IPS-15b (cell line): ENCODE results near the gene PRM2.
"Not testable (repeated sequence)": the region's sequence is repeated elsewhere in the genome, so short reads cannot be mapped to it uniquely, and the experiment has no call there.

Source experiments
- H3K27me3 ChIP-seq: one replicate; pipeline ENCODE4 v1.6.1; 2013; ENCODE audit warnings: low read length; ENCODE audit not compliant: control insufficient read depth, insufficient read depth
- H3K36me3 ChIP-seq: one replicate; pipeline ENCODE4 v1.6.1; 2013; ENCODE audit warnings: low read length; ENCODE audit not compliant: control insufficient read depth, insufficient read depth
- H3K4me1 ChIP-seq: one replicate; pipeline ENCODE4 v1.6.1; 2013; ENCODE audit warnings: mild to moderate bottlenecking, low read length; ENCODE audit not compliant: control insufficient read depth, insufficient read depth
- H3K4me3 ChIP-seq: one replicate; pipeline ENCODE4 v1.5.1; 2013; ENCODE audit warnings: low read depth, low read length
- H3K9ac ChIP-seq: one replicate; pipeline ENCODE4 v1.6.1; 2013; ENCODE audit warnings: low read depth, mild to moderate bottlenecking, low read length
- H3K9me3 ChIP-seq: one replicate; pipeline ENCODE4 v1.6.1; 2013; ENCODE audit warnings: mild to moderate bottlenecking, low read length; ENCODE audit not compliant: control insufficient read depth, insufficient read depth

The PRM2 gene

DNA sequence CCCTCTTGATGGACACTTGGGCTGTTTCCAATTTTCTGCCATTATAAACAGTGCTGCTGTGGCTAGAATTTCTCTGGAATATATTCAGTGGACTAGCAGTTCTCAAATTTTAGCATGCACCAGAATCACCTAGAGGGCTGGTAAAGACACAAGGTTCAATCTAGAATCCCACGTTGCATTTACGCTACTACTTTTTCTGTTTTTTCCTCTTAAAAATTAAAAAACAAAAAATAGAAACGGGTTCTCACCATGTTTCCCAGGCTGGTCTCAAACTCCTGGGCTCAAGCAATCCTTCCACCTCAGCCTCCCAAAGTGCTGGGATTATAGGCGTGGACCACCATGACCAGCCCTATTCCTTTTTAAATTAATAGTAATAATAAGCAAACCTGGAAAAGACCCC lies 19.4 kb upstream of the PRM2 start:
- Histone ChIP-seq H3K36me3 (no peaks in the 10 kb centered on the region), H3K9me3 (no peaks in the 10 kb centered on the region), H3K9ac (no peak overlapping the region), H3K4me3 (no peak overlapping the region), H3K4me1 (peaks cover 6% of the 10 kb centered on the region), H3K27me3 (no peaks in the 10 kb centered on the region)

DNA sequence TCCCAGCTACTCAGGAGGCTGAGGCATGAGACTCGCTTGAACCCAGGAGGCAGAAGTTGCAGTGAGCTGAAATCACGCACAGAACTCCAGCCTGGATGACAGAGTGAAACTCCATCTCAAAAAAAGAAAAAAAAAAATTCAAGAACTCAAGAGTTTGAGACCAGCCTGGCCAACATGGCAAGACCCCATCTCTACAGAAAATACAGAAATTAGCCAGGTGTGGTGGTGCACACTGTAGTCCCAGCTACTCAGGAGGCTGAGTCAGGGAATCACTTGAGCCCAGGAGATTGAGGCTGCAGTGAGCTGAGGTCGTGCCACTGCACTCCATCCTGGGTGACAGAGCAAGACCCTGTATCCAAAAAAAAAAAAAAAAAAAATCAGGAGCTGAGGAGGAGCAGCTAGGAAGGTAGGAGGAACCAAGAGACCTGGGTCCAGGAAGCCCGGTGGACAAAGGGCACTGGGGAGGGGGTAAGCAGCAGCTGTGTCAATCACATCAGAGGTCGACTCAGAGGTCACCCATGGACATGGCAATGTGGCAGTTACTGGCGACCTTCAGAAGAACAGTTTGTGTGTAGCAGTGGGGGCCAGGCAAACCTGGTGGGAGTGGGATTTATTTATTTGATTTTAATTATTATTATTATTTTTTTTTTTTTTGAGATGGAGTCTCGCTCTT lies 15.9 kb upstream of the PRM2 start:
- Histone ChIP-seq H3K9ac (no peak overlapping the region), H3K4me1 (no peaks in the 10 kb centered on the region), H3K27me3 (no peaks in the 10 kb centered on the region), H3K9me3 (no peaks in the 10 kb centered on the region), H3K4me3 (no peak overlapping the region), H3K36me3 (no peaks in the 10 kb centered on the region)

DNA sequence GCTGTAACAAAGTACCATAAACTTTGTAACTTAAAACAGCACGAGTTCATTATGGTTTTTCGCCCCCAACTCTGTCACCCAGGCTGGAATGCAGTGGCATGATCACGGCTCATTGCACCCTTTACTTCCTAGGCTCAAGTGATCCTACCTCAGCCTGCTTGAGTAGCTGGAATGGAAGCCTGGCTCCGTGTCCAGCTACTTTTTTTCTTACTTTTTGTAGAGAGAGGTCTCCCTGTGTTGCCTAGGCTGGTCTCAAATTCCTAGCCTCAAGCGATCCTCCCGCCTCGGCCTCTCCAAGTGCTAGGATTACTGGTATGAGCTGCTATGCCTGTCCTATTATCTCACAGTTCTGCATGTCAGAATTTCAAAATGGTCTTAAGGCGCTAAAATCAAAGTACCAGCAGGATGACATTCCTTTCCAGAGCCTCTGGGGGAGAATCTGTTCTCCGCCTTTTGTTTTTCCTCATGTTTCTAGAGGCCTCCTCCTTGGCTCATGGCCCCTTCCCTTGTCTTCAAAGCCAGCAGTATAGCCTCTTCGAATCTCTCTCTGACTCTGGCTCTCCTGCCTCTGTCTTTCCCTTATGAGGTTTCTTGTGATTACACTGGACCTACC lies 14.9 kb upstream of the PRM2 start:
- Histone ChIP-seq H3K27me3 (no peaks in the 10 kb centered on the region), H3K9ac (no peak overlapping the region), H3K9me3 (no peaks in the 10 kb centered on the region), H3K36me3 (no peaks in the 10 kb centered on the region), H3K4me1 (no peaks in the 10 kb centered on the region), H3K4me3 (no peak overlapping the region)

DNA sequence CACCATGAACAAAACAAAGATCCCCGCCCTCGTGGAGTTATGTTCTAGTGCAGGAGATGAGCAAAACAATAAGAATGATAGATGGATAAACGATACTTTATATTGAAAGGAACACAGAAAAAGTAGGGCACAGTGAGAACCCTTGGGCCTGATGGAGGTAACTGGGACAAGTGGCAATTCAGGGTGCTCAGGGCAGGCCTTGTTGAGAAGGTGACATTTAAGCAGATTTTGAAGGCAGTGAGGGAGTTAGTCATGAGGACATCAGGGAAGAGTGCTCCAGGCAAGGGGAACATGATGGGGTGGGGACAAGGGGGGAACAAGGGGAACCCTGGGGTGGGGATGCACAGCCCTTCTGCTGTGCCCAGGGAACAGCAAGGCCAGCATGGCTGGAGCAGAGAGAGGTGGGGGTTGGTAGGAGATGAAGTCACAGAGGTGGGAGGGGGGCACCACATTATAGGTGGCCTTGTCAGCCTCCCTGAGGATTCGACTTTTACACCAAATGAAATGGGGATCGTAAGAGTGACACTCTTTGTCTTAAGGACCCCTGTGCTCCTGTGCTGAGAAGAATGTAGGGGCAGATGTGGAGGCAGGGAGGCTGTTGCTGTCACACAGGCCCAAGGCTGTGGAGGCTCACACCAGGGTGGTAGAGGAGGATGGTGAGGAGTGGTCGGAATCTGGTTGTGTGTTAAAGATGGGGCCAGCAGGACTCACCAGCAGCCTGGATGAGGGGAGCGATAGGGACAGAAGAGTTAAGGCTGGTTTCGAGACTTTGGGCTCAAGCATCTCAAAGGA lies 14.0 kb upstream of the PRM2 start:
- Histone ChIP-seq H3K36me3 (no peaks in the 10 kb centered on the region), H3K4me3 (no peak overlapping the region), H3K4me1 (no peaks in the 10 kb centered on the region), H3K27me3 (no peaks in the 10 kb centered on the region), H3K9me3 (no peaks in the 10 kb centered on the region), H3K9ac (no peak overlapping the region)

DNA sequence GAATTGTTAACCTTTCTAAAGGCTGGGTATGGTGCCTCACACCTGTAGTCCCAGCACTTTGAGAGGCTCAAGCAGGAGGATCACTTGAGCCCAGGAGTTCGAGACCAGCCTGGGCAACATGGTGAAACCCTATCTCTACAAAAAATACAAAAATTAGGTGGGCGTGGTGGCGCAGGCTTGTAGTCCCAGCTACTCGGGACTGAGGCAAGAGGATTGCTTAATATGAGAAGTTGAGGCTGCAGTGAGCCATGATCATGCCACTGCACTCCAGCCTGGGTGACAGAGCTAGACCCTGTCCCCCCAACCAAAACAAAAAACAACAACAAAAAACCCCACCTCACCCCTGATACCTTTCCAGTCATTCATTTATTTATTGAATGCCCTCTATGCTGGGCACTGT lies 13.4 kb upstream of the PRM2 start:
- not testable (repeated sequence) for H3K36me3 ChIP-seq, H3K9ac ChIP-seq, H3K4me3 ChIP-seq, H3K4me1 ChIP-seq, H3K9me3 ChIP-seq, H3K27me3 ChIP-seq

DNA sequence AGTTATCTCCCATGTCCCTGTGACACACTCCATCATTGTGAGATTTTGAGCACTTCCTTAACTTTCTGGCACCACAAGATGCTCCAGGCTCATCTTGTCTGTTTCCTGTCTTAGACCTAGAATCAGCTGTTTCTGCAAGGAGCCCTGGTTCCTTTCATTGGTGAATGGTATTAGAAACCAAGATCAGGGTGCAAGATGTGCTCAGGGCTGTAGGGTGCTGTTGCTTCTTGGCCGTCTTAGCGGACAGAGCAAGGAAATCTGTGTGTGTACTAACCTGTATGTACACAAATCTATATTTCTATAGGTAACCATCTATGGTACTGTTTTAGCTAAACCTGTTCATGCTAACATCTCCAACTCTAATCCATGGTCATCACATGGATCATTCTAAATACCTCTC lies 12.9 kb upstream of the PRM2 start:
- Histone ChIP-seq H3K36me3 (no peaks in the 10 kb centered on the region), H3K27me3 (no peaks in the 10 kb centered on the region), H3K4me3 (no peak overlapping the region), H3K4me1 (no peaks in the 10 kb centered on the region), H3K9me3 (no peaks in the 10 kb centered on the region), H3K9ac (no peak overlapping the region)

DNA sequence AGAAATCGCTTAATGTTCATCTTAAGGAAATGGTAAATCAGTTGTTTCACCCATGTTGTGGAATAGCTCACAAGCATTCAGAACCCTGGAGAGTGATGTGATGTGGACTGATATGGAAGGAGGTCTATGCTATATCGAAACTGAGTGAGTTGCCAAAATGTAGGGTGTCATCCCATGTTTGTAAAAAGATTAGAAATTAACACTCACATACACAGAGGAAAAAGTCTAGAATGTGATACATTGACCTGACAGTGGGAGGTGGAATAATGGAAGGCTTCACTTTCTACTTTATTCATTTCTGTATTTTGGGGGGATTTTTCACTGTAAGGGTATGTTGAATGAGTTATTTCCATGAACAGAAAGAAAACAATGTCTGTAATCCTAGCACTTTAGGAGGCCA lies 9.6 kb upstream of the PRM2 start:
- H3K4me3 ChIP-seq = no peak overlapping the region
- H3K27me3 ChIP-seq = no peaks in the 10 kb centered on the region
- no peak overlapping the region for H3K9ac ChIP-seq
- H3K9me3 ChIP-seq = no peaks in the 10 kb centered on the region
- H3K4me1 ChIP-seq = no peaks in the 10 kb centered on the region
- H3K36me3 ChIP-seq = no peaks in the 10 kb centered on the region

DNA sequence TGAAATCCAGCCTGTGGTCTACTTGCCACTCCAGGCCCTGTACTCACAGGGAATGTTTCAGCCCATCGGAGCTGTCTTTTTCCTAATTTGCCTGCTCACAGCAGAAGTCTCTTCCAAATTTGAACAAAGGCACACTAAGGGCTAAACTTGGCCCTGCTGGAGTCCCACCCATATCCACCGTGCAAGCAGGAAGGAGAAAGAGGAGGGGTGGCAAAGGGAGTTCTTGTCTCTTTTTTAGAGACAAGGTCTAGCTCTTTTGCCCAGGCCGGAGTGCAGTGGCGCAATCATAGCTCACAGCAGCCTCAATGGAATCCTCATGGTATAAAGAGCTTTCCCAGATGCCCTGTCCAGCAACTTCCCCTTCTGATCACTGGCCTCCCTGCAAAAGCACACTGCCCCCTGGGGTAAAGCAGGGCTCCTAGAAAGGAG lies 7.6 kb upstream of the PRM2 start:
- no peaks in the 10 kb centered on the region for H3K27me3 ChIP-seq
- H3K36me3 ChIP-seq = no peaks in the 10 kb centered on the region
- H3K4me3 ChIP-seq = no peak overlapping the region
- H3K4me1 ChIP-seq = no peaks in the 10 kb centered on the region
- no peak overlapping the region for H3K9ac ChIP-seq
- H3K9me3 ChIP-seq = no peaks in the 10 kb centered on the region

DNA sequence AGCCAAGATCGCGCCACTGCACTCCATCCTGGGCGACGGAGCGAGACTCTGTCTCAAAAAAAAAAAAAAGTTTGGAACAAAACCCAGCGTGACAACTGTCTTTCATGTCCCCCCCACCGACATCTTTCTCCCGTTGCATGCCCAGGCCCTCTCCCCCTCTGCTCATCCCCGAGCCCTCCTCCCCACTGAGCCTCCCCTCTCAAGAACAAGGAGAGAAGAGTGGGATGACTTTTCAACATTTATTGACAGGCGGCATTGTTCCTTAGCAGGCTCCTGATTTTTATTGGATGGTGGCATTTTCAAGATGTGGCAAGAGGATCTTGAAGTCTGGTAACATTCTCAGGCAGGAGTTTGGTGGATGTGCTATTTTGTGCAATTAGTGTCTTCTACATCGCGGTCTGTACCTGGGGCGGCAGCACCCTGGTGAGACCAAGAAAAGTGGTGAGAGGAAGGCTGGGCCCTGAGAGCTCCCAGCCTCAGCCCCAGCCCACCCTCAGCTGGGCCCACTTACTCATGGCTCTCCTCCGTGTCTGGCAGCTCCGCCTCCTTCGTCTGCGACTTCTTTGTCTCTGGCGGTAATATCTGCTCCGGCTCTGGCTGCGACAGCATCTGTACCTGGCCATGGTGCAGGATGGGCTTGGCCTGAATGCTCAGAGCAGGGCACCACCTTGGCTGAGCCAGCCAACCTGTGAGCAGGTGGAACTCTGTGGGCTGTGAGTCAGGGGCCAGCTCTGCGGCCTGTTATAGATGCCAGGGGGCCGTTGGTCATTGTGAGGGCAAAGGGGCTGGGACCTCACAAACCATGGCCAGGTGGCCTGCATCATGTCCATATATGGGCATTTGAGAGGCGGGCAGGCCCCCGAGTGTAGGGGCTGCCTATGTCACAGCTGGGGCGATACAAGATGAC lies 4.6 kb upstream of the PRM2 start, which contains the start of gene PRM1:
TSS of gene PRM1 (minus strand) at position 715 of the 907 bp plus-strand sequence. CDS start at position 623, 92 bp downstream.
- no peaks in the 10 kb centered on the region for H3K9me3 ChIP-seq
- no peaks in the 10 kb centered on the region for H3K27me3 ChIP-seq
- H3K4me3 ChIP-seq = no peak within 1 kb of the TSS
- no peaks in the 10 kb centered on the region for H3K4me1 ChIP-seq
- no peak within 1 kb of the TSS for H3K9ac ChIP-seq
- no peaks in the 10 kb centered on the region for H3K36me3 ChIP-seq

DNA sequence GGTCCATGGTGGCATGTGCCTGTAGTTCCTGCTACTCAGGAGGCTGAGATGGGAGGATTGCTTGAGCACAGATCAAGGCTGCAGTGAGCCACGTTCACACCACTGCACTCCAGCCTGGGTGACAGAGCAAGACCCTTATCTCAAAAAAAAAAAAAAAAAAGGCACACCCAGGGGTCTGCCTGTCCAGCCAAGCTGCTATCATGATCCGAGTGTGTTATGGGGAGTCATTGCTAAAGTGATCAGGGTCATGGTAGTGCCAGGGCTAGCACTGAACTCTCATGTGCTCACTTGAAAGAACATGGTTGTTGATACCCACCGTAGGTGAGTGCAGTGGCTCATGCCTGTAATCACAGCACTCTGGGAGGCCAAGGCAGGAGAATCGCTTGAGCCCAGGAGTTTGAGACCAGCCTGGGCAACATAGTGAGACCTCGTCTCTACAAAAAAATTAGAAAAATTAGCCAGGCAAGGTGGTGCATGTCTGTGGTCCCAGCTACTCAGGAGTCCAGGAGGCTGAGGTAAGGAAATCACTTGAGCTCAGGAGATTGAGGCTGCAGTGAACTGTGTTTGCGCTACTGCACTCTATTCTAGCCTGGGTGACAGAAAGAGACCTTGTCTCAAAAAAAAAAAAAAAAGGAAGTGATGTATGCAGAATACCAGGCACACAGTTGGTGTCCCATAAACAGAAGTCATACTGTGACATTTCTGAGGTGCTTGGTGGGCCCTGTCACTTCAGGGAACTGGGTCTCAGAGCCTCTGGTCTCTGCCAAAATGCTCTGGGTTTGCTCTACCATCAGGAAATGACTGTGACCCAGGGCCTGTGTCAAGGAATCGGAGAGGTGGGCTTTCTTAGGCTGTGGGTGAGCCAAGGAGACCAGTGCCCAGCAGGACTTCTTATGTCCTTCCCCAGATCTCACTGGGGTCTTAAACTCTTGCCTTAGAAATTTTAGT lies 2.7 kb upstream of the PRM2 start:
- H3K9me3 ChIP-seq = no peaks in the 10 kb centered on the region
- H3K4me3 ChIP-seq = no peak overlapping the region
- H3K27me3 ChIP-seq = no peaks in the 10 kb centered on the region
- no peak overlapping the region for H3K9ac ChIP-seq
- H3K36me3 ChIP-seq = no peaks in the 10 kb centered on the region
- H3K4me1 ChIP-seq = no peaks in the 10 kb centered on the region
